ENCODE results near the gene ABCC4. TPM values are rescaled to one million over a fixed set of nuclear protein-coding genes. Genes with fewer than 3 reads are reported as not detected.

The ABCC4 gene
- total RNA-seq, 2 donors from 2014 or later, result 11.4 to 14.7 TPM

- no peak for TF ChIP-seq CTCF (IDR thresholded peaks at IDR 0.05)
- no peaks in the 10 kb centered on the region for H3K9me3 ChIP-seq
- DNase-seq, result no peak
- H3K27me3 ChIP-seq, result no peaks in the 10 kb centered on the region
- no peaks in the 10 kb centered on the region for H3K36me3 ChIP-seq
- no peak overlapping the region for H3K9ac ChIP-seq (ENCODE audit: low read depth in 2 of 2, low read length in 2 of 2)
- intact Hi-C loops (cut with DNase I), result no loop called here
- H3K4me3 ChIP-seq, result no peak overlapping the region
- no peak overlapping the region for H3K27ac ChIP-seq
- no peaks in the 10 kb centered on the region for H3K4me1 ChIP-seq
These were observed 80.6 kb downstream of the ABCC4 start for GRCh38 chr13:95220611-95221010.

- Histone ChIP-seq H3K4me3 (no peak overlapping the region), H3K9me3 (no peaks in the 10 kb centered on the region), H3K27ac (no peak overlapping the region), H3K27me3 (no peaks in the 10 kb centered on the region), H3K9ac (ENCODE audit: low read depth in 2 of 2, low read length in 2 of 2) (no peak overlapping the region), H3K36me3 (no peaks in the 10 kb centered on the region), H3K4me1 (no peaks in the 10 kb centered on the region)
- intact Hi-C loops (cut with DNase I), result no loop called here
- no peak for TF ChIP-seq CTCF (IDR thresholded peaks at IDR 0.05)
- no peak for DNase-seq
These were observed 83.1 kb downstream of the ABCC4 start for GRCh38 chr13:95217920-95218830.

- Histone ChIP-seq H3K9me3 (no peaks in the 10 kb centered on the region), H3K27me3 (no peaks in the 10 kb centered on the region), H3K9ac (ENCODE audit: low read depth in 2 of 2, low read length in 2 of 2) (no peak overlapping the region), H3K27ac (no peak overlapping the region), H3K4me3 (no peak overlapping the region), H3K36me3 (no peaks in the 10 kb centered on the region), H3K4me1 (no peaks in the 10 kb centered on the region)
- DNase-seq, result no peak
- intact Hi-C loops (cut with DNase I), result no loop called here
- no peak for TF ChIP-seq CTCF (IDR thresholded peaks at IDR 0.05)
These were observed 85.1 kb downstream of the ABCC4 start for GRCh38 chr13:95216182-95216581.

GRCh38 chr13:95212983-95213850, 88.0 kb downstream of the ABCC4 start:
- H3K27ac ChIP-seq, result no peak overlapping the region
- no peaks in the 10 kb centered on the region for H3K4me1 ChIP-seq
- H3K9ac ChIP-seq (ENCODE audit: low read depth in 2 of 2, low read length in 2 of 2), result no peak overlapping the region
- no peaks in the 10 kb centered on the region for H3K9me3 ChIP-seq
- H3K27me3 ChIP-seq, result no peaks in the 10 kb centered on the region
- no peaks in the 10 kb centered on the region for H3K36me3 ChIP-seq
- TF ChIP-seq CTCF (IDR thresholded peaks at IDR 0.05), result no peak
- DNase-seq, result no peak
- intact Hi-C loops (cut with DNase I), result no loop called here
- H3K4me3 ChIP-seq, result no peak overlapping the region

GRCh38 chr13:95209109-95209508, 92.1 kb downstream of the ABCC4 start:
- no peaks in the 10 kb centered on the region for H3K4me1 ChIP-seq
- no peak for DNase-seq
- no peaks in the 10 kb centered on the region for H3K36me3 ChIP-seq
- H3K27ac ChIP-seq, result no peak overlapping the region
- H3K9ac ChIP-seq (ENCODE audit: low read depth in 2 of 2, low read length in 2 of 2), result no peak overlapping the region
- no peaks in the 10 kb centered on the region for H3K27me3 ChIP-seq
- no peak overlapping the region for H3K4me3 ChIP-seq
- intact Hi-C loops (cut with DNase I), result no loop called here
- TF ChIP-seq CTCF (IDR thresholded peaks at IDR 0.05), result no peak
- no peaks in the 10 kb centered on the region for H3K9me3 ChIP-seq
